HEK293T (cell line): ENCODE measurements around the gene SCYL2.
A peak's percentile ranks its signal among the peaks of the same experiment; 100 is the strongest.
"Not testable (repeated sequence)": the region's sequence is repeated elsewhere in the genome, so short reads cannot be mapped to it uniquely, and the experiment has no call there.

Experiments
- CTCF ChIA-PET: fragments of 350-600 bp; formaldehyde crosslinking; extraction: SDS; loops from one replicate; lab custom pipeline; 2021; ENCODE audit warnings: antibody characterized with exemption, inconsistent platforms; lab: Yijun Ruan, JAX
- POLR2A ChIA-PET: fragments of 350-600 bp; formaldehyde crosslinking; extraction: SDS; loops from one replicate; lab custom pipeline; 2020; ENCODE audit warnings: antibody characterized with exemption, inconsistent platforms; lab: Yijun Ruan, JAX
- DNase-seq: peaks from one replicate; pipeline ENCODE4 v3.0.0; 2012; ENCODE audit warnings: mixed read lengths; ENCODE audit errors: extremely low spot score
- ARNT ChIP-seq: fragments of 450-650 bp; IDR thresholded peaks from 2 replicates; pipeline ENCODE4 v1.6.1; 2017; ENCODE audit warnings: mild to moderate bottlenecking
- BHLHE40 ChIP-seq: fragments of 450-650 bp; IDR thresholded peaks from 2 replicates; pipeline ENCODE4 v1.6.1; 2016; ENCODE audit warnings: mild to moderate bottlenecking, moderate library complexity, borderline replicate concordance
- CTBP1 ChIP-seq: fragments of 450-650 bp; IDR thresholded peaks from 2 replicates; pipeline ENCODE4 v1.6.1; 2016; ENCODE audit warnings: borderline replicate concordance
- ELF4 ChIP-seq: fragments of 450-650 bp; IDR thresholded peaks from 2 replicates; pipeline ENCODE4 v1.6.1; 2017; ENCODE audit warnings: antibody characterized with exemption
- FOXA1 ChIP-seq: fragments of 450-650 bp; IDR thresholded peaks from 2 replicates; pipeline ENCODE4 v1.6.1; 2016; ENCODE audit warnings: mild to moderate bottlenecking
- FOXK2 ChIP-seq: fragments of 450-650 bp; IDR thresholded peaks from 2 replicates; pipeline ENCODE4 v1.6.1; 2016; ENCODE audit warnings: mild to moderate bottlenecking
- FOXM1 ChIP-seq: fragments of 450-650 bp; IDR thresholded peaks from 2 replicates; pipeline ENCODE4 v1.6.1; 2017; ENCODE audit warnings: mild to moderate bottlenecking, borderline replicate concordance
- HDGF ChIP-seq: fragments of 450-650 bp; IDR thresholded peaks from 2 replicates; pipeline ENCODE4 v1.6.1; 2017; ENCODE audit warnings: antibody characterized with exemption, borderline replicate concordance
- L3MBTL2 ChIP-seq: fragments of 450-650 bp; conservative IDR thresholded peaks from 2 replicates; pipeline ENCODE4 v1.6.1; 2016; ENCODE audit warnings: mild to moderate bottlenecking
- LEF1 ChIP-seq: fragments of 450-650 bp; IDR thresholded peaks from 2 replicates; pipeline ENCODE4 v1.6.1; 2017; ENCODE audit warnings: mild to moderate bottlenecking, borderline replicate concordance
- NFRKB ChIP-seq: fragments of 450-650 bp; IDR thresholded peaks from 2 replicates; pipeline ENCODE4 v1.6.1; 2016; ENCODE audit warnings: mild to moderate bottlenecking, moderate library complexity
- SP1 ChIP-seq: fragments of 450-650 bp; IDR thresholded peaks from 2 replicates; pipeline ENCODE4 v1.6.1; 2017
- SUZ12 ChIP-seq: fragments of 450-650 bp; IDR thresholded peaks from 2 replicates; pipeline ENCODE4 v1.6.1; 2016; ENCODE audit warnings: mild to moderate bottlenecking
- TARDBP ChIP-seq: fragments of 450-650 bp; IDR thresholded peaks from 2 replicates; pipeline ENCODE4 v1.6.1; 2016
- ZNF384 ChIP-seq: fragments of 450-650 bp; IDR thresholded peaks from 2 replicates; pipeline ENCODE4 v1.6.1; 2016
- TF ChIP-seq, protein P1 (sequence below): fragments of 450-650 bp; IDR thresholded peaks from 2 replicates; pipeline ENCODE4 v1.6.1; 2016

Gene SCYL2

DNA sequence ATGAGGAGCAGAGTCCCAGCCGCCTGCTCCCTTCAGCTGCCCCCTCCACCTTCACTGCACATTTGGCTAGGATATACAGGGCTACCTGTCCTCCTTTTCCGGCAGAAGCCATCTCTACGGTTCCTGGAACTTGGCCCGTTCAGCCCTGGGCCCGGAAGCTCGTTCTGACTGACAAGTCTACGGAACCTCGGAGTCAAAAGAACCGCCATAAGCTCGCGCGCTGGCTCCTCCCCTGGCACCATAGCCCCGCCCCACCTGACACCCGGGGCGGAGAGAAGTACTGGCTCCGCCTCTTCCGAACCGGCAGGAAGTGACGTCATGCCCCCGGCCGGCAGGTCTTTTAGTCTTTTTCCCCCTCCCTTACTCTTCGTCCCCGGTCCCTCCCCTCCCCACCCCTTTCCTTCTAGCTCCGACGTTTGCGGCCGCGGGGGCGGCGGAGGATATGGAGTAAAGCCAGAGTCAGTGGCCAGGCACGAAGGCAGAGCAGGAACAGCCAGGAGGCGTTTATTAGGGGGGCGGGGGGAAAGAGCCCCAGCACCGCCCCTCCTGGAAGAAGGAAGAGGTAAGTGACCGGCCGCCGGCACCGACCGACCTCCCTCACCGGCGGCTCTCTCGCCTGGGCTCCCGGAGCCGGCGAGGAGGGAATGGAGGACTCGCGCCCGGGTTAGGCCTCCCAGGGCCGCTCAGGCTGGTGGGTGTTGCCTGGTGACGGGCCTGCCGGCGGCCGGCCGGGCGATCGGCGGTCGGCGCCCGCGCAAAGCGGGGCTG is at the start of gene SCYL2, which contains the start of gene DEPDC4:
Gene SCYL2 (plus strand): TSS at position 343 of the 768 bp plus-strand sequence. CDS start 15,794 bp downstream, outside the sequence.
Gene DEPDC4 (minus strand): TSS at position 245 of the 768 bp plus-strand sequence. CDS start 3 bp downstream, at position 242.
- DNase-seq, result peak; percentile 93
- no peak for TF ChIP-seq ZNF384
- no peak for TF ChIP-seq ELF4
- TF ChIP-seq SUZ12, result no peak
- TF ChIP-seq SP1, result no peak
- no peak for TF ChIP-seq BHLHE40
- TF ChIP-seq, protein P1, sequence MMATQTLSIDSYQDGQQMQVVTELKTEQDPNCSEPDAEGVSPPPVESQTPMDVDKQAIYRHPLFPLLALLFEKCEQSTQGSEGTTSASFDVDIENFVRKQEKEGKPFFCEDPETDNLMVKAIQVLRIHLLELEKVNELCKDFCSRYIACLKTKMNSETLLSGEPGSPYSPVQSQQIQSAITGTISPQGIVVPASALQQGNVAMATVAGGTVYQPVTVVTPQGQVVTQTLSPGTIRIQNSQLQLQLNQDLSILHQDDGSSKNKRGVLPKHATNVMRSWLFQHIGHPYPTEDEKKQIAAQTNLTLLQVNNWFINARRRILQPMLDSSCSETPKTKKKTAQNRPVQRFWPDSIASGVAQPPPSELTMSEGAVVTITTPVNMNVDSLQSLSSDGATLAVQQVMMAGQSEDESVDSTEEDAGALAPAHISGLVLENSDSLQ, result peak; percentile 92
- TF ChIP-seq L3MBTL2, result peak; percentile 59
- ChIA-PET POLR2A (interaction anchor here (0.8 to 1.6 kb wide), 5 partner anchors 12 to 66 kb away, joined by 3 to 8 read pairs (median 4); partner anchors contain the start of gene ACTR6), CTCF (no interaction called here)

DNA sequence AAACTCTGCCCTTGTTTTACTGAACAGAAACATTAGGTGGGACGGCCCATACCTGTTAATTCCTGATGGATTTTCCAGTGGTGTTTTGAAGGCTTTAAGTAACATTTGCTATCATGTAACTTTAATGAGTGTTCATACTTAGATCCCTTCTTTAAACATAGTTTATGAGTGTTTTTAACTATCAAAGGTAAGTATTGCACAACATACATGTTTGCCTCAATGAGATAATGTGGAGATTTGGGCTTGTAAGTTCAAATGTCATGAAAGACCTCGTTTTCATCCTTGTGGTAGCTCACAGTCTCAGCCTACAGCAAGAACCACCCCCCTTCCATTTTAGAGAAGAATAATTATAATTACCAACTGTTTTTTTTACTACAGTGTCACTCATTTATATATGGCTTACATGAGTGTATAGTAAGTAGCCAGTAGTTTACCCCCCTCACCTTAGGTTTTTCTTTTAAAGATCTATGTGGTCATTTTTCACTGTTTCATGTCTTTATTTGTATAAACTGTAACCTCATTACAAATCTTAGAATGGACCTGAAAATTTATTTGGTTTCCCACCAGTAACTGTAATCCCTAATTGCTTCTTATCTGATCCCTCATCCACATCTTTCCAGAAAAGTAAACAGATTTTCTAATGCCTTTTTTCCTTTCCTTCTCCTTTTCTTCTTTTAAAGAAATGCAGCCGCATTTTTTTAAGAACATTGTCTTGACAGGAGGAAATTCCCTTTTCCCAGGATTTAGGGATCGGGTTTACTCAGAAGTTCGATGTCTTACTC is 47.5 kb upstream of the SCYL2 start:
- no peak for DNase-seq
- CTCF ChIA-PET, result no interaction called here
- POLR2A ChIA-PET, result no interaction called here
- TF ChIP-seq, protein P1, result peak; percentile 69
- TF ChIP-seq SP1, result no peak

DNA sequence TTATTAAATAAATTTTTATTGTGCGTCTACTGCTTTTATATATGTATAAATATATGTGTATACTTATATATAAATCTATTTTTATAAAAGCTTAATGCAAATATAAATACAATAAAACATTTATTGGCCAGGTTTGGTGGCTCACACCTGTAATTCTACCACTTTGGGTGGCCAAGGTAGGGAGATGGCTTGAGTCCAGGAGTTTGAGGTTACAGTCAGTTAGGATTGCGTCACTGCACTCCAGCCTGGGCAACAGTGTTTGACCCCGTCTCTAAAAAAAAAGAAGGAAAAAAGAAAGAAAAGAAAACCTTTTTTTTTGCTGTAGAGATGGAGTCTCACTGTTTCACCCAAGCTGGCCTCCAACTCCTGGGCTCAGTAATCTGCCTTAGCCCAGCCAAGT is 45.5 kb upstream of the SCYL2 start:
- ChIA-PET POLR2A (no interaction called here), CTCF (no interaction called here)
- DNase-seq, result no peak
- TF ChIP-seq FOXA1 (no peak), NFRKB (no peak), ZNF384 (no peak), CTBP1 (no peak), BHLHE40 (no peak), L3MBTL2 (no peak), HDGF (no peak), ELF4 (no peak), FOXM1 (no peak), SP1 (no peak), SUZ12 (no peak), LEF1 (no peak), FOXK2 (no peak), TARDBP (no peak), ARNT (no peak)
- TF ChIP-seq, protein P1, result no peak

DNA sequence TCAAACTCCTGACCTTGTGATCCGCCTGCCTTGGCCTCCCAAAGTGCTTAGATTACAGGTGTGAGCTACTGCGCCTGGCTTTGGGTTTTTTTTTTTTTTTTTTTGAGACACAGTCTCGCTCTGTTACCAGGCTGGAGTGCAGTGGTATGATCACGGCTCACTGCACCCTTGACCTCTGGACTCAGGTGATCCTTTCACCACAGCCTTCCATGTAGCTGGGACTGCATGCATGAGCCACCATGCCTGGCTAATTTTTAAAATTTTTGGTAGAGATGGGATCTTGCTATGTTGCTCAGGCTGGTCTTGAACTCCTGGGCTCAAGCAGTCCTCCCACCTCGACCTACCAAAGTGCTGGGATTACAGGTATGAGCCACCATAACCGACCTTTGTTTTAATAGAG is 44.8 kb upstream of the SCYL2 start:
- POLR2A ChIA-PET, DNase-seq, CTCF ChIA-PET: not testable (repeated sequence)

DNA sequence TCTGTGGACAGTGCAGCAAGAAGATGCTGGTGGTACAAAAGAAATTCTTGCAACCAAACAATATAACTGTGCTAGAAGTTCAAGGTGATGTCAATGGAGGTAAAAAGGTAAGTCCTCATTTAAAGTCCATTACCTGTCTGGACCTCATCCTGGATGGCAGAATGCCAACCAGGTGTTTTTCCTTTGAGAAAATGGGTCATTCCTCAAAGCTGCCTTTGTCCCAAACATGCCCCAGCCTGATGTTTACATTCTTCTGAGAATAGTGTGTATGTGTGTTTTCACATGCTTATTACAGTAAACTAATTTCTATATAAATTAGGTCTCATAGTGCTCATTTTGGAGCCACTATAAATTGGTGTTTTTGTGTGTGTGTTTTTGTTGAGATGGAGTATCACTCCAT is 41.5 kb upstream of the SCYL2 start:
- ChIA-PET CTCF (interaction anchor here (0.6 kb wide), 1 partner anchor 245 kb away, joined by 6 read pairs; no protein-coding TSS in a partner anchor), POLR2A (no interaction called here)
- no peak for TF ChIP-seq TARDBP
- TF ChIP-seq SUZ12, result no peak
- no peak for TF ChIP-seq SP1
- no peak for TF ChIP-seq ZNF384
- TF ChIP-seq L3MBTL2, result no peak
- TF ChIP-seq FOXK2, result no peak
- TF ChIP-seq NFRKB, result no peak
- no peak for TF ChIP-seq HDGF
- no peak for DNase-seq

- ChIA-PET CTCF (interaction anchor here (0.7 to 1.0 kb wide), 2 partner anchors 169 to 175 kb away, joined by 4 to 6 read pairs; no protein-coding TSS in a partner anchor), POLR2A (no interaction called here)
- DNase-seq, result peak; percentile 23
- TF ChIP-seq FOXM1, result no peak
- TF ChIP-seq, protein P1, result 0 out of 2 replicates have a peak, but pooled peaks have one; percentile 12
These were observed 37.8 kb upstream of the SCYL2 start for GRCh38 chr12:100229036-100229635.
